ENCODE data around the gene UNC5C.

DNA sequence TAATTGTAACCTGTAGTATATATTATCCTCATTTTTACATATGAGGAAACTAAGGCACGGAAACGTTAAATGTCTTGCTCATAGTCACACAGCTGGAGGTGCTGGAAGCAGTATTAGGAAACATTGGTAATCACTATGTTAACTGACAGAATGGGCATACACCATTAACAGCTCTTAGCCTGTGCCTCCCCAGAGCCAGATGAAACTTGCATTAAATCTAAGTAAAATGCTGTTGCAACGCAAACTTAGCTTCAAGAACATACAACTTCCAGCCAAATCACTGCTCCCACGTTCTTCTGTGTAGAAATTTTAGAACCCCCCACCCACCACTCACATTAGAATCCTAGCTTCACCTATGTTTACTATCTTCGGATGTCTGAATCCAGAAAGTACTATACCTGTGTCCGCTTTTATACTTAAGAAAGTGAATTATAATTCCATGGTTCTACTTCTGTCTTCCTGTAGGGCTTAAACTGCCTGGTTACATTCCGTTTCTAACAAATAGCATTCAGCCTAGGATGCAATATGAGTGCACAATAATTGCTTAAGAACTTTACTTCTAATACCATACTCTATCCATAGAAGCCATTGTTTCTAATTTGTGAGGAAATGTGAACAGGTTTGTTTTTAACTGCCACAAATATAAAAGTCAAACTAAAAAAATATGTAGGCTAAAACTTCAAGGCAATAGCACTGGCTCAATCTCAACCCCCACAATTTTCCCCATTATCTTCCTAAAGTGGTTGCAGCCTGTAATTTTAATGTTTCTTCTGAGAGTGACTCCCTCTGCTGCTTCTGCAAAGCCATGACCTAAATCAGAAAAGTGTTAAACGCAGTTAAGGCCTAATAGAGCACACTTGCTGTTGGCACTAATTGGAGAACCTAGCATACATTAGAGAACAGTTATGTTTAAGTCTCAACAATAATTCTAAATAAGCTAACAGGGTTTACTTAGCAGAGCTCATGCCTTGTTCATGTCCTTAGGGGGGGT, 4.4 kb downstream of the UNC5C start:
- TF ChIP-seq CTCF (IDR thresholded peaks at IDR 0.05) (peak in 1 of 4 experiments; percentile 20), POLR2AphosphoS5 (IDR thresholded peaks at IDR 0.05) (no peak), EP300 (IDR thresholded peaks at IDR 0.05) (no peak)
